ENCODE data around the gene CENPI. TPM values are rescaled to one million over a fixed set of nuclear protein-coding genes. Genes with fewer than 3 reads are reported as not detected.

Gene CENPI
- total RNA-seq, 2 experiments from 2014 or later, result 17.5 to 19.4 TPM

DNA sequence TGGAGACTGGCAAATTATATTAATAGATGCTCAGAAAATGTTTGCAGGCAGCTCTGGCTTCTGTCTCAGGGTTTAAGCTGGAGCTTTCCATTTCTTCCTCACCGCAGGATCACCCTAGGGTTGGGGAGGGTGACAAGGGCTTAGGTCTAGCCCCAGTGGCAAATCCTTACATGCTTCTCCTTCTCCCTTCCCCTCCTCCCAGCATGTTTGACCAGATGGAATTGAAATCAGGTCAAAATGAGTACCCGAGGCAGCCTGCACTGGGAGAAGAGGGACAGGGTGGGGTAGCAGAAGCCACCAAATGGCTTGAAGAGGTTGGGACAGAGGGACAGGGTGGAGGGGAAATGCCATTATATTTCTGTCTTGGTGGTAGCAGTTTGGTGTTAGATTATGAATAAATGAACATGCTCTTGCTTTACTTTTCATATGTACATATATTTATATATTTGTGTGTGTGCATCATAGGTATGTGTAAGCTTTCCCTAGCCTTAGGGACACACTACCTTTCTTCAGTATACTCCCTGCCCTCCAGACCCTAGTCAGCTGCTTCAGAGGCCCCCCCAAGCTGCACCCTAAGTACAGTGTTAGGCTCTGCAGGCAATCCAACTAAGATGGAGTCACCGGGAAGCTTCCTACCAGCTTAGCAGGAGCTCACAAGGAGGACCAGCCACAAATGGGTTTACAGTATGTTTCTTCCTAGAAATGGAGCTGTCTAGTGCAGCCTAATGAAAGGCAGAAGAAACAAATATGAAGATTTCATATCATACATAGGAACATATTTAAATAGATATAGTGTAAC lies 17.5 kb upstream of the CENPI start:
- Mint-ChIP-seq H3K4me1 (ENCODE audit: low read depth) (peaks cover 4% of the 10 kb centered on the region), H3K27me3 (peaks cover 12% of the 10 kb centered on the region), H3K27ac (no peak overlapping the region), H3K4me3 (no peak overlapping the region), H3K36me3 (ENCODE audit: low read depth) (no peaks in the 10 kb centered on the region), H3K9me3 (no peaks in the 10 kb centered on the region)
- no peak for ATAC-seq
- intact Hi-C loops (cut with micrococcal nuclease), result no loop called here
- DNase-seq, result no peak
- ChIA-PET POLR2A (interaction anchor here (0.6 kb wide), 1 partner anchor 113 kb away, joined by 3 read pairs; no protein-coding TSS in a partner anchor), CTCF (no interaction called here)
- TF ChIP-seq, protein P1, sequence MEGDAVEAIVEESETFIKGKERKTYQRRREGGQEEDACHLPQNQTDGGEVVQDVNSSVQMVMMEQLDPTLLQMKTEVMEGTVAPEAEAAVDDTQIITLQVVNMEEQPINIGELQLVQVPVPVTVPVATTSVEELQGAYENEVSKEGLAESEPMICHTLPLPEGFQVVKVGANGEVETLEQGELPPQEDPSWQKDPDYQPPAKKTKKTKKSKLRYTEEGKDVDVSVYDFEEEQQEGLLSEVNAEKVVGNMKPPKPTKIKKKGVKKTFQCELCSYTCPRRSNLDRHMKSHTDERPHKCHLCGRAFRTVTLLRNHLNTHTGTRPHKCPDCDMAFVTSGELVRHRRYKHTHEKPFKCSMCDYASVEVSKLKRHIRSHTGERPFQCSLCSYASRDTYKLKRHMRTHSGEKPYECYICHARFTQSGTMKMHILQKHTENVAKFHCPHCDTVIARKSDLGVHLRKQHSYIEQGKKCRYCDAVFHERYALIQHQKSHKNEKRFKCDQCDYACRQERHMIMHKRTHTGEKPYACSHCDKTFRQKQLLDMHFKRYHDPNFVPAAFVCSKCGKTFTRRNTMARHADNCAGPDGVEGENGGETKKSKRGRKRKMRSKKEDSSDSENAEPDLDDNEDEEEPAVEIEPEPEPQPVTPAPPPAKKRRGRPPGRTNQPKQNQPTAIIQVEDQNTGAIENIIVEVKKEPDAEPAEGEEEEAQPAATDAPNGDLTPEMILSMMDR (IDR thresholded peaks at IDR 0.05), result no peak

DNA sequence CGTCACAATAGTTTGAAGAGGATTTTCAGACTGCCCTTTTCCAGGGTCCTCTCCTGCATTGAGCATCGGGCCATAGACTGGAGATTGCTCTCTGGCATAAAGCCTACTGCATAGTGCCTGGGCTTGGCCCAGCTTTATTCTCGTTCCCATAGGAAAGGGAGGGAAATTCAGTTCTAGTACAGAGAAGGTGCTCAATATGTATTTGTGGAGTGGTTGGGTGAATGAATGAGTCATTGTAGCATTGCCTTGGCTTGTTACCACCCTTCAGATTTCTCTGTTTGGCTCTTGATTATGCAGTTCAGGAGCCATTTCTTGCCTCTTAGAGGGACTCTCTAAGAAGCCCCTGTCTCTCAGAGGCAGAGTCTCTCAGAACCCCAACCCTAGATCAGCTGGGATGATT lies 16.8 kb upstream of the CENPI start:
- POLR2A ChIA-PET, result no interaction called here
- no peak overlapping the region for H3K27ac Mint-ChIP-seq
- no peaks in the 10 kb centered on the region for H3K36me3 Mint-ChIP-seq (ENCODE audit: low read depth)
- no peaks in the 10 kb centered on the region for H3K9me3 Mint-ChIP-seq
- CTCF ChIA-PET, result no interaction called here
- H3K4me3 Mint-ChIP-seq, result no peak overlapping the region
- ATAC-seq (no peak), DNase-seq (no peak)
- TF ChIP-seq, protein P1 (IDR thresholded peaks at IDR 0.05), result no peak
- intact Hi-C loops (cut with micrococcal nuclease), result no loop called here
- peaks cover 4% of the 10 kb centered on the region for H3K4me1 Mint-ChIP-seq (ENCODE audit: low read depth)
- peaks cover 12% of the 10 kb centered on the region for H3K27me3 Mint-ChIP-seq

DNA sequence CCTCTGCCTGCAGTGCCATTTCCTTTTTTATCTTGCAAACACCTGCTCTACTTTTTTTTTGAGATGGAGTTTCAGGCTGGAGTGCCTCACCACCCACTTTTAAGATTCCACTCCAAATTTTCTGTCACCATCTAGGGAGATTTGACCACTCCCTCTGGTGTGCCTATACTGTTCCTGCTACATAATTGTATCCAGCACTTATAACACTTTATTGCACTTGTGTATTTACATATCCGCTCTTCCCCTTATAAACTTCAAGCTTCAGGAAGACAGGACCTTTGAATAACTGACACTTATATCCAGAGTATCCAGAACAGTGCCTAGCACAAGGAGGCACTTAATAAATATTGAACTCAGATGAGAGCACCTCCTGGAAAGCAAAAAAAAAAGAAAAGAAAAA lies 6.2 kb upstream of the CENPI start:
- Mint-ChIP-seq H3K4me1 (ENCODE audit: low read depth) (peaks cover 2% of the 10 kb centered on the region), H3K4me3 (no peak overlapping the region), H3K27ac (no peak overlapping the region), H3K27me3 (no peaks in the 10 kb centered on the region), H3K36me3 (ENCODE audit: low read depth) (no peaks in the 10 kb centered on the region), H3K9me3 (no peaks in the 10 kb centered on the region)
- DNase-seq (no peak), ATAC-seq (no peak)
- TF ChIP-seq, protein P1 (IDR thresholded peaks at IDR 0.05), result no peak
- intact Hi-C loops (cut with micrococcal nuclease), result no loop called here
- ChIA-PET CTCF (no interaction called here), POLR2A (no interaction called here)

DNA sequence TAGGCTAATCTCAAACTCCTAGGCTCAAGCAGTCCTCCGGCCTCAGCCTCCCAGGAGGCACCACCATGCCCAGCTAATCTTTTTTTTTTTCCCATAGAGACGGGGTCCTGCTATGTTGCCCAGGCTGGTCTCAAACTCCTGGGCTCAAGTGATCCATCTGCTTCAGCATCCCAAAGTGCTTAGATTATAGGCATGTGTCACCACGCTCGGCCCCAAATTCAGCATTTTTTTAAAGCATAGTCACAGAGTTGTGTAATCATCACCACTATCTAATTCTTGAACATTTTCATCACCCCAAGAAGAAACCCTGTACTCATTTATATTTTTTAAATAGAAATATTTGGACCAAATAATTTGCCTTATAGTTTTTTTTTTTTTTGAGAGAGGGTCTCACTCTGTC lies 10.3 kb downstream of the CENPI start:
- TF ChIP-seq, protein P1 (IDR thresholded peaks at IDR 0.05), result no peak
- DNase-seq, result no peak
- ChIA-PET POLR2A (interaction anchor here (0.6 kb wide), 1 partner anchor 17 kb away, joined by 3 read pairs; no protein-coding TSS in a partner anchor), CTCF (no interaction called here)
- no peak for ATAC-seq
- Mint-ChIP-seq H3K9me3 (no peaks in the 10 kb centered on the region), H3K4me1 (ENCODE audit: low read depth) (no peaks in the 10 kb centered on the region), H3K27ac (no peak overlapping the region), H3K4me3 (no peak overlapping the region), H3K36me3 (ENCODE audit: low read depth) (peaks cover 12% of the 10 kb centered on the region), H3K27me3 (no peaks in the 10 kb centered on the region)
- intact Hi-C loops (cut with micrococcal nuclease), result no loop called here

DNA sequence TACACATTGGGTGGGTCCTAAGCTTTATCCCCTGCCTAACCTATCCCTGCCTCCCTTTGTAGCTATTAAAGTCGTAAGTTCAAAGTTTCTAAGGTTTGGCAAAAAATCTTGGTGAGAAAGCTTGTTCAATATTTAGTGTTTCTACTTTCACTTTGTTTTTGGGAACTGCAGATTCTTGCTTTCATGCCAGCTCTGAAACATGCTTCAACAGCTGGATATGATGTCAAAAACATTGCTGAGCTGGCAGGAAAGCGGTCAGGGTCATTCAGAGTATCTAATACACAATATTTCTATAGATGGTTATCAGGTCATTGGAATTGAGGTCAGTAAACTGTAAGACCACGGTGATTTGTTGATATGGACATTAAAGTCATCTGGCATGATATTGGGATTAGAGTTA lies 19.7 kb downstream of the CENPI start:
- H3K27me3 Mint-ChIP-seq, result no peaks in the 10 kb centered on the region
- H3K36me3 Mint-ChIP-seq (ENCODE audit: low read depth), result peaks cover 9% of the 10 kb centered on the region
- TF ChIP-seq, protein P1 (IDR thresholded peaks at IDR 0.05), result no peak
- H3K4me3 Mint-ChIP-seq, result no peak overlapping the region
- CTCF ChIA-PET, result no interaction called here
- H3K4me1 Mint-ChIP-seq (ENCODE audit: low read depth), result no peaks in the 10 kb centered on the region
- H3K9me3 Mint-ChIP-seq, result no peaks in the 10 kb centered on the region
- POLR2A ChIA-PET, result no interaction called here
- DNase-seq (no peak), ATAC-seq (no peak)
- H3K27ac Mint-ChIP-seq, result no peak overlapping the region
- intact Hi-C loops (cut with micrococcal nuclease), result no loop called here

Data from activated CD8-positive, alpha-beta T cell treated with anti-CD3 and anti-CD28 coated beads for 36 hours (primary cell).